HL-60/S4 treated with phorbol 12-myristate 13-acetate at 8.2 ng/mL for 4 days and 3 days (cell line): ENCODE data around the gene DNAH1.

ENCODE experiments used
- in situ Hi-C: fragments of 300-500 bp; cut with MboI; formaldehyde crosslinking; loops from 2 replicates; pipeline ENCODE4 v1.15.0; 2022; ENCODE audit warnings: low sequenced_read_pairs

The DNAH1 gene

DNA sequence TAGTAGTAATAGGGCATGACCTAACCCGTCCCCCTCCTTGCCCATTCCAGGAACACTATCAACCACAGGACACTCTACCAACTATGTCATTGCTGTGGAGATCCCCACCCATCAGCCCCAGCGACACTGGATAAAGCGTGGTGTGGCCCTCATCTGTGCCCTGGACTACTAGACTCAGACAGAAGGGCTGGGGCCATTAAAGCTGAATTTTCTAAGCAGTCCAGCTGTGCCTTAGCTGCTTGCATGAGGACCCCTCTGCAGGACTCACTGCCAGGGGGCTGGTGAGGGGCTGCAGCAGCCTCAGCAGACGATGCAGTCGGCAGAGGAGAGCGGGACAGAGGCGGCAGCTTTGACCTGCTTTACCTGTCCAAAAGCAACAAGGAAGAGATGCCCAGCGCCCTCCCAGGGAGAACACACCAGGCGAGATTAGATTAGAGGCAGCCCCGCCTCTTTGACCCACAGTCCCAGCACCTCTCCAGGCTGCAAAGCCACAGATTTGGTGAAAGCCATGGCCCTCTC is 84.2 kb downstream of the DNAH1 start:
- in situ Hi-C loops, result no loop called here

DNA sequence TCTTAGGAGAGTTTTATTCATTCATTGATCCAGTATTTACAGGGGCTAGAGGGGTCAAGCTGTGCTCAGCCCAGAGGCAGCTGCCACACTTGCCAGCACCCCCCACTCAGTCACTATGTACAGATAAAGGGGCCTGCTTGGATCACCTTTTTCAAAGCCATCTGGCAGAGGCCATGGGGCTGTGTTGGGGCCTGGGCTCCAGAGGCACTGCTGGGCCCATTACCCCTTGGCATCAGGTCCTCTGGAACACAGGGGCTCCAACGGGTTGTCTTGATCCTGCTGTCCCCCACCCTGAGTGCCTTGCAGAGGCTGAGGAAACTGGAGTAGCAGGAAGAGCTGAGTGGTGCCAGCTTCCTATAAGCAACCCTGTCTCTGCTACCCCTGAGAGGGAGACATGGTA is 84.9 kb downstream of the DNAH1 start:
- in situ Hi-C loops, result no loop called here

DNA sequence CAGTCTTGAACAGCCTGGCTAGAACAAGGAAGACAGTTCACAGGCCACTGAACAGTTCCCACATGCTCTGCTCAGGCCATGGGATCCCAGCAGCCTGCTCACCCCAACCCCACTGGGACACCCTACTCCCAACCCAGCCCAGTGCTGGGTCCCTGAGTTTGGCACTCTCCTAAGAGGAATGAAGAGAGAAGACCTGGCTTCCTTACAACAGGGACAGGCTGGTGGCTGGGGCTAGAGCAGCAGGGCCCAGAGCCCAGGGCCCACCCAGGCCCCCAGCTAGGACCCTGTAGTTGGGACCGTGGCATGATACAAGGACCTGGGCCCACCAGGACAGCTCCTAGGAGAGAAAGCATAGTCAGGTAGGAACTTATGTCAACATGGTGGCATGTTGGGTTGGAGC is 85.4 kb downstream of the DNAH1 start:
- in situ Hi-C loops, result no loop called here

DNA sequence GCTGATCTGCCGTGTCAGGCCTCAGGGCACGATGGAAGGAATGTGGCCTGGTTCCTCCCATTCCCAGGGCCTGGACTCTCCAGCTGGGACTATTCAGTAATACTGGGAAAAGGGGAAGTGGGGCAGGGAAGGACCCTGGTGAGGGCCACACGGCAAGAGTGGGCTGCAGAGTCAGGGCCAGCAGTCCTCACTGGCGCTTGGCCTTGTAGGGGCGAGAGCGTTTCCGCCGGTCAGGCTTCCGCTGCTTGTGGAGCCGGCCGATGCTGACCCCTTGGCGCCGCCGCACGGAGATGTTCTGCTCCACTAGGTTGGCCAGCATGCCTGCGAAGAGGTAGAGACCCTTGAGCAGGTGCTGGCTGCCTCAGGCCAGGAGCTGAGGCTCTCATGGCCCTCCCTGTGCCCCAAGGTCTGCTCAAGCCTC is 86.0 kb downstream of the DNAH1 start:
- in situ Hi-C loops, result no loop called here

DNA sequence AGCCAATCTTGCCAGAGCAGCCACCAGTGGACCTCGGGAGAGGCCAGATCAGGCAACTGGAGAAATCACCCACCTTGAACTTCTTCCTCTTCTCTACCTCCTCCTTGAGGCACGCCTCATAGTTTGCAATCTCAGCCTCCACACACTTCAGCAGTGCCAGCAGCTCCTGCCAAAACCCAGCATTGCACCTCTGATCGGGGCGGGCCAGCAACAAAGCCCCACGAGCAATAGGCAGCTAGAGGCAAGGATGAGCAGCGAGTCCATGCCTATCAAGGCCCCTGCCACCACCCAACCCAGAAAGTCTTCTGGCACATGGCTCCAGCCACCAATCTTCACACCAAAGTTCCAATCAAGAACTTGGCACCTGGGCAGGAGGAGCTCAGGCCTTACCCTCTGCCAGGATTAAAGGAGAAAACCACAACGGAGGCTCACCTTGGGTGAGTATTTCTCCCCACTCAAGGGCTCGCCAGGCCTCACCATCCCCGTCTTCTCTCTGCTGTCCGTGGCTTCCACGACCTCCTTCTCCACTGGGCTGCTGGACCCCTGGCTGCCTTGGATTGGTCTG is 86.7 kb downstream of the DNAH1 start:
- in situ Hi-C loops, result no loop called here

DNA sequence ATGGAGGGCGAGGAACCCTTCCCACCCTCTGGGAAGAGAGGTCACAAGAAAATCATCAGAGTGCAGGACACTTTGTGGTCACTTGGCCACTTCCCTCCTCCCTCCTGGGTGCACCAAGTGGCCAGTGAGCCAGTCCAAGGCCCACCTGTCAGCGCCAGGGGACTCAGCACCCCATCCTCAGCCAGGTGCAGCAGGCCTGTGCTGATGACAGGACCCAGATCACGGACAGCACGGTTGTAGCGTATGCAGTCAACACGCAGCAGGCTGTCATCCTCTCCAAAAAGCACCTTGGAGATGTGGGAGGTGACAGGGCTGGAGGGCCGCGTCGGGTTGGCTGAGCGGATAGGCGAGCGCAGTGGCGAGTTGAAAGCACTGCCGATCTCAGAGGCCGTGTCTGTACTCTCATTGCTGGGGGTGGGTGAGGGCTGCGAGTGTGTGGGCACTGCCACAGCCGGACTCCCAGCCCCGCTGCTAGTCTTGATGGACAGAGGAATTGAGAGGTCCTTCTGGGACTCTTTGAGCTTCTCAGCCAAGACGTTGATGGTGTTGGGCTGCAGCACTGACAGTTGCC is 87.2 kb downstream of the DNAH1 start:
- in situ Hi-C loops, result no loop called here

DNA sequence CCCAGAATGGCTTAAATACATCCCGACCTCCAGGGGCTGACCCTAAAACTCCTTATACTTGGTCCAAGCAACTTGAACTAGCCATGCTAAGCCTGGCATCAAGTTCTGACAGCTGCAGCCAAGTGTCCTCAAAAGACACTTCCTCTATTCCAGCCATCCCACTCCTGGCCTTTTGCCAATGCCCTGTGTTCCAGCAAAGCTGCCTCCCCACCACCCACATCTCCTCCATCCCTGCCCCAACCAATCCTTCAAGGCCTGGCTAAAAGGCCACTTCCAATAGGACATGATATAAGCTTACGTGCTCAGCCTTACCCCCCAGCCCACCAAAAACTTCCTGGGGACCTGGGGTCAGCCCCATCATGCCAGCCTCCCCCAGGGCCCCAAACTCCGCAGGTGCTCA is 87.8 kb downstream of the DNAH1 start:
- in situ Hi-C loops, result no loop called here

DNA sequence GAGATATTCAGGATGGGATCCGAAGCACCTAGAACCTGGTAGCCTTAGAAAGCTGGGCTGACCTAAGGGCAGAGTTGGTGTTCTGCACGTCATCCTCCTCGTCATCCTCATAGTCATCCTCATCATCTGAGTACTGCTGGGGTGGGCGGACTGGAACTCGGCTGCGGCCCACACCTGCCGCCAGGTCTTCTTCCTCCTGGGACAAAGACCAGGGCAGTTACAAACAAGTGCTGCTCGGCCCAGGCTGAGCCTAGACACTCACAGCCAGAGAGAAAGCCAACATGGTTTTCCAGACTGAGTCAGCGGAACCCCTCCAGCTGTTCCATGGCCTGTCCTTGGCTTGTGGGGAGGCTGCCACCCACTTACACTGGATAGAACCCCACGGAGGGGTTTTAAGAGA is 88.3 kb downstream of the DNAH1 start:
- in situ Hi-C loops, result no loop called here

DNA sequence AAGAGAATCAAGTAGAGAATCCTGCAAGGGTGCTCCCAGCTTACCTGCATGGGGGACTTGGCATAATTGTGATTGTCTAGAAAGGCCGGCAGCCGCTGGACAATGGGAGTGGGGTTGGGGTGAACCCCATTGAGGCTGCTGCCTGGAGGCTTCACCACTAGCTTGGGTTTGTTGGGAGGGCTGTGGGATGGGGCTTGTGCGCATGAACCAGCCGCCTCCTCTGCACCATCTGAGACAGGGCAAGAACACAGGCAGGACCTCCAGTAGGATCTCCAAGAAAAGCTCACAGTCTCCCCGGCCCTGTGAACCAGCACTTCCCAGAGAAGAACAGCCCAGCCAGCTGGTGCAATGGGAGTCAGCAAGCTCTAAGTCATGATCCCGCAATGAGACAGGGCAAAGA is 88.9 kb downstream of the DNAH1 start:
- in situ Hi-C loops, result no loop called here

DNA sequence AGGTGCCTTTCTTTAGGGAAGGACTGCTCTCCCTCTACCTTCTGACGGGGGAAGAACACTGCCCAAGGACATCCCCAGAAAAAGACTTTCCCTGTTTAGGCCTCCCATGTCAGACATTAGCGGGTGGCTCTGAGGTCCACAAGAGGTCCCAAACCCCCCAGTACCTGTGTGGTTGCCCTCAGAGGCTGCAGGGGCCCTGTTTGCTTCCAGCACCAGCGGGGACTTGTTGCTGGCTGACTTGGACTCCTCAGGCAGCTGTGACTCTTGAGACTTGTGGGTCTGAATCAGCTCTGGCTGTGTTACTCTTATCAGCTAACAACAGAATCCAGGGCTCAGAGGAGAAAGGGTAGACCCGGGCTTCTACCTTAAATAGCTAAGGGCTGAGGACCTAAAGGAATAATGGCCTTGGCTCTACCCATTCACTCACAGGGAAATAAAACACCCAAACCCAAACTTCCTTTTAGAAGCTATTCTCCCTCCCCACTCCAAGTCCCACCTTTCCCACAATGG is 89.5 kb downstream of the DNAH1 start:
- in situ Hi-C loops, result no loop called here

DNA sequence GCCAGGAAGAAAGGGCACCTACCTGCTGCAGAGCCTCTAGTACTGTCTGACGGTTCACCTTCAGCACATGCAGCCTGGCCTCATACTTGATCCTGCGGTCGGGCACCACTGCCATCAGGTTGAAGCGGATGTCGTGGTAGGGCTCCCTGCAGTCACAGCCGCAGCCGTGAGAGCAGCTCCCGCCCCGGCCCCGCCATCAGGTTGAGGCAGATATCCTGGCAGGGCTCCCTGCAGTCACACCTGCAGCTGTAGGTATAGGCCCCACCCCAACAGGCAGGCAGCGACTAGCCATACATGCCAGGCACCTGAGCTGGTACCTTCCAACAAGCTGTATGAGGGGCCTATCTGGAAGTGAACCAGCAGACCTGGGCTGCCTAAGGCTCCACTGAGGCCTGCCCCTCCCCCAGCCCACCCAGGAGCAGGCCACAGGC is 90.1 kb downstream of the DNAH1 start:
- in situ Hi-C loops, result no loop called here

DNA sequence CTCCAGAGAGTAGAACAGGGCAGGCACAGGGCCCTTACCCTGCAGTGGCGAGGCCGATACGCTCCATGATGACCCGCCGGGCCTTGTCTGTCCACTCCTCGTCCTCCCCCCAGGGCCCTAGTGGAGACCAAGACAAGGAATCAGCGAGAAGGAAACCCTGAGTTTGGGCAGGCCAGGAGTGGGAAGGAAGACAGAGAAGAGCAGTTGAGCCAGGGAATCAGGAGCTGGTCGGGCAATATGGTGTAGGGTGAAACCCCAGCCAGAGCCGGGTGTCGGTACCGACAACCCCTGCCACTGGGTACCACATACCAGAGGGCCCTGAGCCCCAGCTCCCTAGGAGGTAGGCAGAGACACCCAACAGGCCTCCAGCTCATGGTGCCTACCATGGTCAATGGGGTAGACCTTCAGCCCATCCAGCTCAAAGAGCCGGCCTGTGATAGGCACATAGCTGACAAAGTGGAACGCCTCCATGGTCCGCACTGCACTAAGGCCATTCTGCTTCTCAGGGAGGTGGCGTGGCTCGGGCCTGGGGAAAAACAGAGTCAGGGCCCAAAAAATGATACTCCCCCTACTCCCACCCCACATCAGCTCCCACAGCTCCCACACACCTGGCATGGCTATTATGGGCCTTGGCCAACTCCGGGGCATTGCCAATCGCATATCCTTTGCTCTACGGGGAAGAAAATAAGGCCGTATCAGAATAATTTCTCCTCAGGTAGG is 90.8 kb downstream of the DNAH1 start:
- in situ Hi-C loops, result no loop called here

DNA sequence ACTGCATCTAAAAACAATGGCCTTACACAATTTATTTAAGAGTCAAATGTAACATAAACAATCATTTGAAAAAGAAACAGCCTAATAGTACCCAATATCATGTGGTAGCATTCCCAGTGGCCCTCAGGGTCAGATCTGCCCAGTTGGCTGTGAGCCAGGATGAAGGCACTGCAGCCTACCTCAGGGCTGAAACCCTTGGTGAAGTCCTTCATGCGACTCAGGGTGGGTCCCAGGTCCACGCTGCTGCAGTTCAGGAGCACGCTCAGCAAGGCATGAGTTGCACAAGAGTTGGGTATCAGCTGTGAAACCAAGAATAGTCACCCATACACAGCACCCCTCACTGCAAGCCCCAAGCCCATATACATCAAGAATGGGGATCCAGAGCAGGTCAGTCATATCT is 91.7 kb downstream of the DNAH1 start:
- in situ Hi-C loops, result no loop called here

DNA sequence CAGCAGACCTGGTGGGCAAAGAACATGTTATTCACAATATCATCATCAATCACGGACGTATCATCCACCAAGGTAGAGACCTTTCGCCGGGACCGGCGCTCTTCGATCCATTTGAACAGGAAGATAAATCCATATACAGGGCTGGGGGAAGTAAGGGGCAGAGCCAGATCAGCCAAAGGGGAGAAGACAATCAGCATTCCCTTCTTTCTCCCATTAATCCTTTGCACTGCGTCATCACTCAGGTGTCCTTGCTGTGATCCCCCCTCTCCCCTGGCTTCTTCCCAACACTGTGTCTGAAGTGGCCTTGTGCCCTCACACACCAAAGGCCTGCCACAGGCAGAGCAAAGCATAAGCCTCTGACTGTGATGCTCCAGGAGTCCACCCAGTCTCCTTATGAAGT is 92.3 kb downstream of the DNAH1 start:
- in situ Hi-C loops, result no loop called here

DNA sequence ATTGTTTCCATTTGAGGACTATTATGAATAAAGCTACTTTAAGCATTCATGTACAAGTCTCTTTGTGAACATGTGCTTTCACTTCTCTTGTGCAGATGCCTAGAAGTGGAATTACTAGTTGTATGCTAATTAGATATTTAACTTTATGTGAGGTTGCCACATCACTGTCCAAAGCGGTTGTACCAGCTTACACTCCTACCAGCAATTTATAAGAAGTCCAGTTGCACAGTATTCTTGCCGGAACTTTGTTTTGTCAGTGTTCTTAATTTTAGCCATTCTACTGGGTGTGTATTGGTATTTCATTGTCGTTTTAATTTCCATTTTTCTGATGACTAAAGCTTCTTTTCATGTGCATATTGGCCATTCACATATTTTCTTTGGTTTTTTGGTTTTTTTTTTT is 99.7 kb downstream of the DNAH1 start:
- in situ Hi-C loops, result no loop called here

DNA sequence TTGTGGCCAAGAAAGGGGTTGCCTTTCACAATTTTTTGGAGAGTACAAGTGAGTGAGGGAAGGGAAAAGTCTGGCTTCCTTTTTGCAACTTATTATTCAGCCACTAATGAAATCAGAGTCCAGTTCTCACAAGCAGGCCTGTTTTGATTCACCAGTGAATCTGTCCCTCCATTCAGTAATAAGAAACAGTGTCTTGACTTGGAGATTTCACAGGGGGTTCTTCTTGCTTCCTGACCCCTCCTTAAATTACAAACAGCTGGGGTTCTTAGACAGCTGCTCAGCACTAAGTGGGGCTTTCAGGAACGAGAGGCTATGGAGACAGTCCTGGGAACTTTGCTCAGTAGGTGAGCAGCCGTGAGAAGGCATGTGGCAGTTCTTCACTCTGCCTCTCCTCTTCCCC is 104.3 kb downstream of the DNAH1 start:
- in situ Hi-C loops, result no loop called here

DNA sequence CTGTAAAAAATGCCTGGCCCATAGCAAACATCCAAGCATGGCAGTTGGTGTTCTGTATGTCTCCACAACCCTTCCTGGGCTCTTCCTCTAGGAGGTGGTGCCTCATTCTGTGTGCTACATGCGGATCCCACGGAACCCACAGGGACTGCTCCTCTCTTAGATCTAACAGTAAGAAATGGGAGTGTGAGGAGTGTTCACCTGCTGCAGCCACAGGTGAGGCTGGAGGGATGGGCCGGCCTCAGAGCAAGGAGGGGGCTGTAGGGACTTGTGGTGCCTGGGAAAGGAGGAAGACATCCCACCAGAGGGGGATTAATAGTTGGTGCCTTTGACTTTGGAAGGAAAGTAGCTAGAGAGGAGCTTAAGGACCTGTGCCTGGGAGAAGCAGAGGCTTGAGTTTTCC is 106.5 kb downstream of the DNAH1 start:
- in situ Hi-C loops, result no loop called here

DNA sequence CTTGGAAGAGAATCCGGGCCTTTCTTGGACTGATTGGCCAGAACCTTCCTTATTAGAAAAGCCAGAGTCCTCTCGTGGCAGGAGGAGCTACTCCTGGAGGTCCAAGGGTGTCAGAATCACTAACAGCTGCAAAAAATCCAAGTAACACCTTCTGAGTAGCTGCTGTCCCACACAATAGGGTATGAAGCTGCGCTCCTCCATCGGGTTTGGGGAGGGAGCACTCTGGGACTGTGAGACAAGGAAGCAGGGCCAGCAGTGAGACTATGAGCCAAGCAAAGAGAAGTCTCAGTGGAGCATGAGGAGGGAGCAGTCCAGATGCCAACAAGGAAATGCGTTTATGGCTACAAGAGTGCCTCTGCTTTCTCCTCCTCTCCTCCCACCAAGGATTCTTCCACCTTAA is 107.1 kb downstream of the DNAH1 start:
- in situ Hi-C loops, result no loop called here

DNA sequence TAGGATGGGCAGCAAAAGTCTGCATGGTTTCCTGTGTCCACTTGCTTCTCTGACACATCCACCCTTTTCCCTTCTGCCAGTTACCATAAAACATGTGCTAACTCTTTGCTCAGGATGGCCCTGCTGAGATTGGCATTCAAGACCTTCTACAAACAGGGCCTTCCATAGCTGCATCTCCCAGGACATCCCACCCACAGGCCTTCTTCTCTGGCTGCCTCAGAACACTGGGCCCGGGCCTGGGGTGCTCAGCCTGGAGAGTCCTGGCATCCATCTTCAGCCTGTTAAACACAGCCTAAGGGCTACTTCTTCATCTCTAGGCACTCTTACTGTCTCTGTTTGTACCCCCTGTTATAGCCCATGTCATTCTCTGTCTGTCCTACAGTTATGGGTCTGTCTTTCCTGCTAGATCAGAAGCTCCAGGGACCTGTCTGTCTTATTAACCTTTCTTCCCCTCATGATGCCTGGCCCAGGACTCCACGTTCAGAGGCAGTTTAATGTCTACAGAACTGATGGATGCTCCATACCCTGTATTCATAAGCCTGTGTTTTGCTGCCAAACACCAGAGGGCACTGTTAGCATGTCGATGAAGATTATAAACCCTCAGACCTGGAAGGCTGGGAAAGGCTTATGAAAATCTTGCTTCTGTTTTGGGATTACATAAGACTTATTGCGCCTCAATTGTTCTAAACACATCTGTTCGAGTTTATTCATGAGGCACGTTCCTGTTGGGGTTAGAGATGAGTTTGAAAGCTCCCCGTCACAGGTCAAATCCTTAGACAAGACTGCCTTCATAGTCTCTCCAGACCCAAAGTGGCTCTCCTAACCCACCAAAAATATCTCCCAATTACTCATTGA is 112.3 kb downstream of the DNAH1 start:
- in situ Hi-C loops, result no loop called here

DNA sequence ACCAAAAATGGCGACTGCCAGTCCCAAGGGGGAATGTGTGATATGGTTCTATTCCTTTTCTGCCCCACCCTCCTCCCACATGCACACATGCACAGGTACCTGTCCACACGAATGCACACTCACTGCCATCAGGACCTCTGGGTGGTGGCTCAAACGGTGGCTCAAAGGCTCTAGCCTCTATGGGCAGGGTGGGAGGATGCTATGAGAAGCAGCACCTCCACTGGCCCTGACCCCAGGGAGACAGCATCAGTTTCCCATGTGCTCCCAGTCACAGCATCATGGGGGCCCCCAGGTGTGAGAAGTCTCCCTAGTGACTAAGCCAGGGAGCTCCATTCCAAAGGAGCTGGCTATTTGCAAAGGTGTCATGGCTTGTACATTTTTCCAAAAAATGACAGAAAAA is 112.9 kb downstream of the DNAH1 start:
- in situ Hi-C loops, result no loop called here

DNA sequence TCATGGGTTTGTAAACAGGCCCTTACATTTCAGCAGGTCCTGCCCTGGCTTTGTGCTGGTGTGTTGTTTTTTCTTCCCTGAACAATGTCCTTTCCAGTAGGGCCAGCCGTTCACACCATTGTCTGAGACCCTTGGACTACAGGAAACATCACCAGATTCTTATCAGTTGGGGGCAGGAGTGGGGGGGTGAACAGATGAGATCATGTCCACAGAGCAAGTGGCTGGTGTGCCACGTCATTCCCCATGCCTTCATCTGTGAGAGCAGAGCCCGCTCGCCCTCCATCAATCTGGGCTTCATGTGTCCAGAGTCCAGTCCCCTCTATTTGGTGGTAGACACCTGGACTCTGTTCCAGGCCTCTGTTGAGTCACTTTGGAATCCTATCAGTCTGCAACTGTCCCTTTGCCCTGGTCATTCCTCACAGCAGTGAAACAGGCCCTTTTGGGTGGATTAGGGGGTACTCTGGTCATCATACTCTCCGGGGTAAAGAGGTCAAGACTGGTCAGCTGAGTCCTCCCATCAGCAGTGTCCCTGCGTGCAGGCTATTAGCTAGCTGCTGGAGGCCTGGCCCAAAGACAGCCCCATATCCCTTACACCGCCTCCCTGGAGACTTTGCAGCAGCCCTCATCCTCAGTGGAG is 113.8 kb downstream of the DNAH1 start:
- in situ Hi-C loops, result no loop called here
